Mesenchymal stem cell (in vitro differentiated cells and primary cell): ENCODE data around the gene RAB11FIP4.

Experiments used
- DNase-seq: peaks from one replicate; pipeline ENCODE4 v3.0.0-alpha.2; 2013
- H2AFZ ChIP-seq: one replicate; pipeline ENCODE4 v1.6.1; 2013; ENCODE audit warnings: low read depth, mild to moderate bottlenecking, control low read depth, inconsistent platforms, low read length, moderate library complexity
- H2AK5ac ChIP-seq: 2 replicates; pipeline ENCODE4 v1.6.1; 2013; ENCODE audit warnings: low read length, moderate library complexity, mild to moderate bottlenecking, inconsistent platforms; ENCODE audit not compliant: severe bottlenecking
- H2BK120ac ChIP-seq: one replicate; pipeline ENCODE4 v1.6.1; 2013; ENCODE audit warnings: low read depth, mild to moderate bottlenecking, inconsistent platforms, low read length, moderate library complexity
- H2BK12ac ChIP-seq, 2 experiments: one replicate each; pipeline ENCODE4 v1.6.1; 2013; ENCODE audit warnings: inconsistent platforms in 2 of 2, low read length in 2 of 2, mild to moderate bottlenecking in 2 of 2, moderate library complexity in 2 of 2, control low read depth in 1 of 2
- H2BK15ac ChIP-seq: one replicate; pipeline ENCODE4 v1.6.1; 2013; ENCODE audit warnings: mild to moderate bottlenecking, low read depth, inconsistent platforms; ENCODE audit not compliant: poor library complexity, severe bottlenecking
- H2BK5ac ChIP-seq: 2 replicates; pipeline ENCODE4 v1.6.1; 2013; ENCODE audit warnings: low read depth, mild to moderate bottlenecking, low read length, control low read depth, inconsistent platforms; ENCODE audit not compliant: poor library complexity, severe bottlenecking
- H3K14ac ChIP-seq, 2 experiments: one replicate each; pipeline ENCODE4 v1.6.1; 2013; ENCODE audit warnings: inconsistent platforms in 2 of 2, low read length in 2 of 2, control low read depth in 1 of 2, mild to moderate bottlenecking in 1 of 2, moderate library complexity in 1 of 2
- H3K18ac ChIP-seq, 2 experiments: one replicate each; pipeline ENCODE4 v1.6.1; 2013; ENCODE audit warnings: inconsistent platforms in 2 of 2, low read length in 2 of 2, control low read depth in 1 of 2, low read depth in 1 of 2, mild to moderate bottlenecking in 1 of 2
- H3K23ac ChIP-seq, 2 experiments: one replicate each; pipeline ENCODE4 v1.6.1; 2013; ENCODE audit warnings: inconsistent platforms in 2 of 2, low read length in 2 of 2, mild to moderate bottlenecking in 2 of 2, moderate library complexity in 2 of 2, control low read depth in 1 of 2
- H3K27ac ChIP-seq: 2 replicates; pipeline ENCODE4 v1.5.1; 2013; ENCODE audit warnings: mild to moderate bottlenecking, moderate library complexity, low read length, control low read depth, inconsistent platforms; ENCODE audit not compliant: poor library complexity, severe bottlenecking
- H3K27me3 ChIP-seq, 2 experiments: 2 replicates each; pipeline versions ENCODE4 v1.6.1 to v1.7.0; 2013; ENCODE audit warnings: low read length in 2 of 2, mild to moderate bottlenecking in 2 of 2, moderate library complexity in 2 of 2, control low read depth in 1 of 2, inconsistent platforms in 1 of 2; ENCODE audit not compliant: control insufficient read depth in 1 of 2, insufficient read depth in 1 of 2
- H3K36me3 ChIP-seq, 2 experiments: 2 replicates each; pipeline versions ENCODE4 v1.6.1 to v1.7.0; 2013; ENCODE audit warnings: low read length in 2 of 2, control low read depth in 1 of 2, inconsistent platforms in 1 of 2, low read depth in 1 of 2, mild to moderate bottlenecking in 1 of 2; ENCODE audit not compliant: insufficient read depth in 2 of 2, control insufficient read depth in 1 of 2
- H3K4ac ChIP-seq, 2 experiments: one replicate each; pipeline ENCODE4 v1.6.1; 2013; ENCODE audit warnings: inconsistent platforms in 2 of 2, low read length in 2 of 2, mild to moderate bottlenecking in 2 of 2, moderate library complexity in 2 of 2, control low read depth in 1 of 2, low read depth in 1 of 2
- H3K4me1 ChIP-seq: 2 replicates; pipeline ENCODE4 v1.6.1; 2013; ENCODE audit warnings: low read depth, low read length, control low read depth; ENCODE audit not compliant: control insufficient read depth, insufficient read depth
- H3K4me2 ChIP-seq: 2 replicates; pipeline ENCODE4 v1.6.1; 2013; ENCODE audit warnings: low read length, mild to moderate bottlenecking, inconsistent platforms; ENCODE audit not compliant: poor library complexity, severe bottlenecking
- H3K4me3 ChIP-seq, 2 experiments: 2 replicates each; pipeline versions ENCODE4 v1.5.1 to v1.7.0; 2013; ENCODE audit warnings: low read length in 2 of 2, mild to moderate bottlenecking in 2 of 2, control low read depth in 1 of 2, low read depth in 1 of 2; ENCODE audit not compliant: insufficient read depth in 1 of 2
- H3K79me1 ChIP-seq: replicated peaks from 2 replicates; pipeline ENCODE4 v1.6.1; 2013; ENCODE audit warnings: mild to moderate bottlenecking, control low read depth, low read length, inconsistent platforms; ENCODE audit not compliant: poor library complexity, severe bottlenecking
- H3K9ac ChIP-seq: 2 replicates; pipeline ENCODE4 v1.7.0; 2013; ENCODE audit warnings: mild to moderate bottlenecking, low read length, moderate library complexity
- H3K9me3 ChIP-seq: 2 replicates; pipeline ENCODE4 v1.7.0; 2013; ENCODE audit warnings: mild to moderate bottlenecking, low read length; ENCODE audit not compliant: control insufficient read depth
- H4K8ac ChIP-seq: one replicate; pipeline ENCODE4 v1.6.1; 2013; ENCODE audit warnings: inconsistent platforms, mild to moderate bottlenecking, low read length, moderate library complexity
- H4K91ac ChIP-seq: one replicate; pipeline ENCODE4 v1.6.1; 2013; ENCODE audit warnings: mild to moderate bottlenecking, low read length, inconsistent platforms
- WGBS: methylation state at CpG from one replicate; pipeline ENCODE4 v1.1.7; 2013; ENCODE audit warnings: mixed read lengths; 5-methylcytosine and 5-hydroxymethylcytosine counted together

Gene RAB11FIP4

GRCh38 chr17:31357091-31357490 is 34.4 kb upstream of the RAB11FIP4 start:
- no peak overlapping the region for H3K4me3 ChIP-seq
- no peak overlapping the region for H2AK5ac ChIP-seq
- no peak overlapping the region for H3K23ac ChIP-seq
- no peak overlapping the region for H4K8ac ChIP-seq
- DNase-seq, result no peak
- H3K79me1 ChIP-seq, result peaks cover 3% of the 10 kb centered on the region
- no peak overlapping the region for H2BK120ac ChIP-seq
- no peak overlapping the region for H3K18ac ChIP-seq
- H3K27me3 ChIP-seq, result no peaks in the 10 kb centered on the region
- WGBS, result 98% methylated on average over 2 of the region's 2 CpGs
- no peak overlapping the region for H3K4me2 ChIP-seq
- no peak overlapping the region for H2BK15ac ChIP-seq
- no peak overlapping the region for H2BK5ac ChIP-seq
- no peak overlapping the region for H3K9ac ChIP-seq
- H4K91ac ChIP-seq, result no peak overlapping the region
- H3K9me3 ChIP-seq, result no peaks in the 10 kb centered on the region
- peaks cover 15 to 91% of the 10 kb centered on the region in 2 experiments for H3K36me3 ChIP-seq
- no peak overlapping the region for H3K27ac ChIP-seq
- no peaks in the 10 kb centered on the region for H3K4me1 ChIP-seq
- H3K14ac ChIP-seq, result no peak overlapping the region
- no peak overlapping the region for H2BK12ac ChIP-seq
- no peak overlapping the region for H2AFZ ChIP-seq
- H3K4ac ChIP-seq, result no peak overlapping the region

GRCh38 chr17:31357839-31358394 is 33.6 kb upstream of the RAB11FIP4 start:
- no peak overlapping the region for H3K27ac ChIP-seq
- 86% methylated on average over 2 of the region's 3 CpGs for WGBS
- no peak overlapping the region for H4K91ac ChIP-seq

GRCh38 chr17:31364012-31364411 is 27.5 kb upstream of the RAB11FIP4 start:
- Histone ChIP-seq H2BK12ac (no peak overlapping the region), H3K9ac (no peak overlapping the region), H3K18ac (no peak overlapping the region), H3K9me3 (no peaks in the 10 kb centered on the region), H2BK15ac (no peak overlapping the region), H3K4me2 (no peak overlapping the region), H3K4me3 (no peak overlapping the region), H3K4me1 (no peaks in the 10 kb centered on the region), H3K36me3 (peaks cover 14 to 64% of the 10 kb centered on the region in 2 experiments), H3K27ac (no peak overlapping the region), H4K91ac (no peak overlapping the region), H2BK5ac (no peak overlapping the region), H3K23ac (no peak overlapping the region), H3K14ac (no peak overlapping the region), H3K79me1 (peaks cover 2% of the 10 kb centered on the region), H4K8ac (no peak overlapping the region), H3K4ac (no peak overlapping the region), H2AK5ac (no peak overlapping the region), H2AFZ (no peak overlapping the region), H2BK120ac (no peak overlapping the region), H3K27me3 (no peaks in the 10 kb centered on the region)
- 97% methylated on average over 6 of the region's 6 CpGs for WGBS
- DNase-seq, result no peak

More at GRCh38 chr17:31357839-31358394, 33.6 kb upstream of the RAB11FIP4 start:
- Histone ChIP-seq H3K23ac (no peak overlapping the region), H2BK12ac (no peak overlapping the region), H2BK5ac (no peak overlapping the region), H3K4me3 (no peak overlapping the region), H2AK5ac (no peak overlapping the region), H3K9me3 (no peaks in the 10 kb centered on the region), H3K27me3 (no peaks in the 10 kb centered on the region), H2AFZ (no peak overlapping the region), H4K8ac (no peak overlapping the region), H3K18ac (no peak overlapping the region), H3K4me1 (no peaks in the 10 kb centered on the region), H3K9ac (no peak overlapping the region), H3K4me2 (no peak overlapping the region), H3K14ac (no peak overlapping the region), H2BK15ac (no peak overlapping the region), H2BK120ac (no peak overlapping the region), H3K79me1 (peaks cover 2% of the 10 kb centered on the region), H3K36me3 (peaks cover 11 to 89% of the 10 kb centered on the region in 2 experiments), H3K4ac (no peak overlapping the region)
- peak; percentile 33 for DNase-seq

- Histone ChIP-seq H4K8ac (no peak overlapping the region), H3K23ac (no peak overlapping the region), H2BK12ac (no peak overlapping the region), H3K36me3 (peaks cover 14 to 46% of the 10 kb centered on the region in 2 experiments), H2AK5ac (no peak overlapping the region), H3K9me3 (no peaks in the 10 kb centered on the region), H3K18ac (no peak overlapping the region), H2BK15ac (no peak overlapping the region), H3K27me3 (no peaks in the 10 kb centered on the region), H3K4me1 (no peaks in the 10 kb centered on the region), H3K4ac (no peak overlapping the region), H3K27ac (no peak overlapping the region), H3K79me1 (peaks cover 5% of the 10 kb centered on the region), H2BK5ac (no peak overlapping the region), H2AFZ (no peak overlapping the region), H3K4me2 (no peak overlapping the region), H3K14ac (no peak overlapping the region), H4K91ac (no peak overlapping the region), H3K9ac (no peak overlapping the region), H3K4me3 (no peak overlapping the region), H2BK120ac (no peak overlapping the region)
- no peak for DNase-seq
- 92% methylated on average over 4 of the region's 4 CpGs for WGBS
These were observed 25.4 kb upstream of the RAB11FIP4 start for GRCh38 chr17:31366088-31366487.
